K562 (cell line): ENCODE measurements around the gene DYNAP.

Source experiments
- RBBP5 ChIP-seq: fragments of 200-600 bp; sonication (generic); IDR thresholded peaks from 2 replicates; pipeline ENCODE4 v1.6.1; 2012; ENCODE audit warnings: borderline replicate concordance, mild to moderate bottlenecking, low read length, control low read depth, inconsistent platforms; ENCODE audit not compliant: insufficient read depth, poor library complexity, severe bottlenecking
- YY1 ChIP-seq, 3 experiments: IDR thresholded peaks; 2 replicates each; pipeline ENCODE4 v1.6.1; 2011; ENCODE audit warnings: low read length in 2 of 3, mild to moderate bottlenecking in 2 of 3, moderate library complexity in 2 of 3, borderline replicate concordance in 1 of 3, control low read depth in 1 of 3, low read depth in 1 of 3; ENCODE audit not compliant: insufficient read depth in 3 of 3, insufficient replicate concordance in 2 of 3, control insufficient read depth in 1 of 3, insufficient read length in 1 of 3; ENCODE audit errors: extremely low read depth in 1 of 3
- ZFP36 ChIP-seq: fragments of 150-350 bp; IDR thresholded peaks from 2 replicates; pipeline ENCODE4 v1.6.1; 2018; ENCODE audit warnings: low read length, low read depth; ENCODE audit not compliant: partially characterized antibody
- TF ChIP-seq, protein P1 (sequence below): IDR thresholded peaks from 2 replicates; pipeline ENCODE4 v1.6.1; 2012; ENCODE audit warnings: low read depth, low read length, improper control_type of control experiment, borderline replicate concordance
- TF ChIP-seq, protein P2 (sequence below), 3 experiments: IDR thresholded peaks in 2 of 3; conservative IDR thresholded peaks in 1 of 3; 2 replicates each; pipeline ENCODE4 v1.5.1; 2011 to 2012; ENCODE audit warnings: low read length in 3 of 3, mild to moderate bottlenecking in 3 of 3, control low read depth in 2 of 3, improper control_type of control experiment in 1 of 3, inconsistent platforms in 1 of 3, low read depth in 1 of 3, mixed read lengths in 1 of 3, moderate library complexity in 1 of 3; ENCODE audit not compliant: insufficient read depth in 2 of 3

DNA sequence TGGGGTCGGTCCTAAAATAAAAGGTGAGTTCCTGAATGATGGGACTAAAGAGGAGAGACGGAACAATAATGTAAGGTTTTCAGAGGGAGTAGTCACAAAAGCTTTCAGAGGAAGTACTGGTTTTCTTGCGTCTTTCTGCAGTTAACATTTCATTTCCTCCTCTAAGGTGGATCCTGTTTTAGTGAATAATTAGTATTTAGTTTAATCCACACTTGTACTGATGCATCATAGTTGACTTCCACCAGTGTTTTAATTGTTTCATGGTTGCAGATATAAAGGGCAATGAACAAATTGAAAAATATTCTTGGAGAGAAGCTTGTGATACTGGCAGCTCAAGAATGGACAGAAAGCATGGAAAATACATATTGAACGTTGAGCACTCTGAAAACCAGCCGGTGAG is at the start of gene DYNAP:
- TF ChIP-seq, protein P1, sequence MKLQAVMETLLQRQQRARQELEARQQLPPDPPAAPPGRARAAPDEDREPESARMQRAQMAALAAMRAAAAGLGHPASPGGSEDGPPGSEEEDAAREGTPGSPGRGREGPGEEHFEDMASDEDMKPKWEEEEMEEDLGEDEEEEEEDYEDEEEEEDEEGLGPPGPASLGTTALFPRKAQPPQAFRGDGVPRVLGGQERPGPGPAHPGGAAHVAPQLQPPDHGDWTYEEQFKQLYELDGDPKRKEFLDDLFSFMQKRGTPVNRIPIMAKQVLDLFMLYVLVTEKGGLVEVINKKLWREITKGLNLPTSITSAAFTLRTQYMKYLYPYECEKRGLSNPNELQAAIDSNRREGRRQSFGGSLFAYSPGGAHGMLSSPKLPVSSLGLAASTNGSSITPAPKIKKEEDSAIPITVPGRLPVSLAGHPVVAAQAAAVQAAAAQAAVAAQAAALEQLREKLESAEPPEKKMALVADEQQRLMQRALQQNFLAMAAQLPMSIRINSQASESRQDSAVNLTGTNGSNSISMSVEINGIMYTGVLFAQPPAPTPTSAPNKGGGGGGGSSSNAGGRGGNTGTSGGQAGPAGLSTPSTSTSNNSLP = no peak
- TF ChIP-seq ZFP36 = no peak
- no peak for TF ChIP-seq YY1 (IDR thresholded peaks at IDR 0.05; ENCODE audit: borderline replicate concordance in 1 of 3, control insufficient read depth in 1 of 3, extremely low read depth in 1 of 3, insufficient read depth in 3 of 3, insufficient read length in 1 of 3, insufficient replicate concordance in 2 of 3, low read depth in 1 of 3, low read length in 2 of 3)
- TF ChIP-seq, protein P2, sequence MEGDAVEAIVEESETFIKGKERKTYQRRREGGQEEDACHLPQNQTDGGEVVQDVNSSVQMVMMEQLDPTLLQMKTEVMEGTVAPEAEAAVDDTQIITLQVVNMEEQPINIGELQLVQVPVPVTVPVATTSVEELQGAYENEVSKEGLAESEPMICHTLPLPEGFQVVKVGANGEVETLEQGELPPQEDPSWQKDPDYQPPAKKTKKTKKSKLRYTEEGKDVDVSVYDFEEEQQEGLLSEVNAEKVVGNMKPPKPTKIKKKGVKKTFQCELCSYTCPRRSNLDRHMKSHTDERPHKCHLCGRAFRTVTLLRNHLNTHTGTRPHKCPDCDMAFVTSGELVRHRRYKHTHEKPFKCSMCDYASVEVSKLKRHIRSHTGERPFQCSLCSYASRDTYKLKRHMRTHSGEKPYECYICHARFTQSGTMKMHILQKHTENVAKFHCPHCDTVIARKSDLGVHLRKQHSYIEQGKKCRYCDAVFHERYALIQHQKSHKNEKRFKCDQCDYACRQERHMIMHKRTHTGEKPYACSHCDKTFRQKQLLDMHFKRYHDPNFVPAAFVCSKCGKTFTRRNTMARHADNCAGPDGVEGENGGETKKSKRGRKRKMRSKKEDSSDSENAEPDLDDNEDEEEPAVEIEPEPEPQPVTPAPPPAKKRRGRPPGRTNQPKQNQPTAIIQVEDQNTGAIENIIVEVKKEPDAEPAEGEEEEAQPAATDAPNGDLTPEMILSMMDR (IDR thresholded peaks at IDR 0.05 in 2 of 3, conservative IDR thresholded peaks at IDR 0.05 in 1 of 3; ENCODE audit: insufficient read depth in 2 of 3, low read depth in 1 of 3, low read length in 3 of 3) = no peak
- no peak for TF ChIP-seq RBBP5
